Measurements from ENCODE around the gene LCN10.

LCN10 gene

GRCh38 chr9:136698635-136699246, 44.0 kb downstream of the LCN10 start:
- Histone ChIP-seq H3K4me2 (ENCODE audit: low read length) (no peak overlapping the region), H3K9me3 (ENCODE audit: low read length) (no peaks in the 10 kb centered on the region), H3K79me2 (ENCODE audit: insufficient read depth, low read length) (no peaks in the 10 kb centered on the region), H3K9ac (ENCODE audit: low read length) (no peak overlapping the region), H3F3A (ENCODE audit: insufficient read depth, low read length) (no peaks in the 10 kb centered on the region), H4K20me1 (ENCODE audit: insufficient read depth, low read length) (no peaks in the 10 kb centered on the region), H3K27me3 (ENCODE audit: insufficient read depth, low read length) (peaks cover 24% of the 10 kb centered on the region; the same call in 1 of the 2 replicates), H3K9me2 (ENCODE audit: low read depth, low read length) (no peaks in the 10 kb centered on the region), H2AFZ (ENCODE audit: low read length) (no peak overlapping the region), H3K27ac (ENCODE audit: low read depth, low read length, poor library complexity, severe bottlenecking) (no peak overlapping the region), H3K36me3 (ENCODE audit: insufficient read depth, low read length) (no peaks in the 10 kb centered on the region), H3K4me1 (ENCODE audit: insufficient read depth, low read length, severe bottlenecking) (peaks cover 13% of the 10 kb centered on the region), H3K4me3 (ENCODE audit: low read depth, low read length, poor library complexity, severe bottlenecking) (no peak overlapping the region)
- TF ChIP-seq CTCF (IDR thresholded peaks at IDR 0.05; ENCODE audit: low read length) (no peak), EZH2 (IDR thresholded peaks at IDR 0.05; ENCODE audit: borderline replicate concordance, low read length) (no peak)

- peaks cover 13% of the 10 kb centered on the region for H3K4me1 ChIP-seq (ENCODE audit: insufficient read depth, low read length, severe bottlenecking)
- no peaks in the 10 kb centered on the region for H4K20me1 ChIP-seq (ENCODE audit: insufficient read depth, low read length)
- H3K9ac ChIP-seq (ENCODE audit: low read length) = no peak overlapping the region
- H3K9me3 ChIP-seq (ENCODE audit: low read length) = no peaks in the 10 kb centered on the region
- no peak overlapping the region for H3K27ac ChIP-seq (ENCODE audit: low read depth, low read length, poor library complexity, severe bottlenecking)
- TF ChIP-seq CTCF (IDR thresholded peaks at IDR 0.05; ENCODE audit: low read length) = no peak
- no peak for TF ChIP-seq EZH2 (IDR thresholded peaks at IDR 0.05; ENCODE audit: borderline replicate concordance, low read length)
- H3K79me2 ChIP-seq (ENCODE audit: insufficient read depth, low read length) = no peaks in the 10 kb centered on the region
- no peaks in the 10 kb centered on the region for H3F3A ChIP-seq (ENCODE audit: insufficient read depth, low read length)
- no peaks in the 10 kb centered on the region for H3K36me3 ChIP-seq (ENCODE audit: insufficient read depth, low read length)
- H3K4me2 ChIP-seq (ENCODE audit: low read length) = no peak overlapping the region; the same call in 1 of the 2 replicates
- no peaks in the 10 kb centered on the region for H3K9me2 ChIP-seq (ENCODE audit: low read depth, low read length)
- H3K4me3 ChIP-seq (ENCODE audit: low read depth, low read length, poor library complexity, severe bottlenecking) = no peak overlapping the region
- H3K27me3 ChIP-seq (ENCODE audit: insufficient read depth, low read length) = peaks cover 21% of the 10 kb centered on the region; the same call in 1 of the 2 replicates
- H2AFZ ChIP-seq (ENCODE audit: low read length) = no peak overlapping the region
These were observed 44.8 kb downstream of the LCN10 start for GRCh38 chr9:136697821-136698526.

- Histone ChIP-seq H3K9me2 (ENCODE audit: low read depth, low read length) (no peaks in the 10 kb centered on the region), H3K9me3 (ENCODE audit: low read length) (no peaks in the 10 kb centered on the region), H3K4me1 (ENCODE audit: insufficient read depth, low read length, severe bottlenecking) (peaks cover 13% of the 10 kb centered on the region), H3K4me3 (ENCODE audit: low read depth, low read length, poor library complexity, severe bottlenecking) (no peak overlapping the region), H3K36me3 (ENCODE audit: insufficient read depth, low read length) (no peaks in the 10 kb centered on the region), H3K79me2 (ENCODE audit: insufficient read depth, low read length) (no peaks in the 10 kb centered on the region), H4K20me1 (ENCODE audit: insufficient read depth, low read length) (no peaks in the 10 kb centered on the region), H3K9ac (ENCODE audit: low read length) (no peak overlapping the region), H3K4me2 (ENCODE audit: low read length) (no peak overlapping the region; the same call in 1 of the 2 replicates), H3K27me3 (ENCODE audit: insufficient read depth, low read length) (peaks cover 21% of the 10 kb centered on the region; the same call in 1 of the 2 replicates), H2AFZ (ENCODE audit: low read length) (no peak overlapping the region), H3K27ac (ENCODE audit: low read depth, low read length, poor library complexity, severe bottlenecking) (no peak overlapping the region), H3F3A (ENCODE audit: insufficient read depth, low read length) (no peaks in the 10 kb centered on the region)
- no peak for TF ChIP-seq EZH2 (IDR thresholded peaks at IDR 0.05; ENCODE audit: borderline replicate concordance, low read length)
- no peak for TF ChIP-seq CTCF (IDR thresholded peaks at IDR 0.05; ENCODE audit: low read length)
These were observed 45.5 kb downstream of the LCN10 start for GRCh38 chr9:136697146-136697820.
